Neural crest cell (in vitro differentiated cells): ENCODE results near the gene EDEM2. TPM values are rescaled to one million over a fixed set of nuclear protein-coding genes. Genes with fewer than 3 reads are reported as not detected.

Experiments used
- DNase-seq: peaks from one replicate; pipeline ENCODE4 v3.0.0; 2021; ENCODE audit warnings: low read depth, mixed read lengths, low spot score
- H3K27ac Mint-ChIP-seq: one replicate; pipeline ENCODE4 v1.8.0; 2021; ENCODE audit warnings: mild to moderate bottlenecking, mixed read lengths; ENCODE audit not compliant: unreplicated experiment
- H3K27me3 Mint-ChIP-seq: 2 replicates; pipeline ENCODE4 v1.8.0; 2021; ENCODE audit warnings: low read depth, mild to moderate bottlenecking, mixed read lengths
- H3K36me3 Mint-ChIP-seq: 2 replicates; pipeline ENCODE4 v1.8.0; 2021; ENCODE audit warnings: low read depth, mild to moderate bottlenecking, mixed read lengths
- H3K4me1 Mint-ChIP-seq: 2 replicates; pipeline ENCODE4 v1.8.0; 2021; ENCODE audit warnings: mixed read lengths
- H3K4me3 Mint-ChIP-seq: one replicate; pipeline ENCODE4 v1.8.0; 2021; ENCODE audit warnings: mild to moderate bottlenecking, mixed read lengths
- H3K9me3 Mint-ChIP-seq: 2 replicates; pipeline ENCODE4 v1.8.0; 2021; ENCODE audit warnings: mixed read lengths
- CTCF ChIP-seq: fragments of 200-600 bp; sonication (generic); conservative IDR thresholded peaks from 2 replicates; pipeline ENCODE4 v1.5.0; 2021; ENCODE audit warnings: antibody characterized with exemption, mild to moderate bottlenecking
- total RNA-seq: library from RNA; stranded (reverse); gene quantifications from 2 replicates; pipeline ENCODE4 v1.2.1, GENCODE V29; 2021

The EDEM2 gene
- total RNA-seq, 1 donor from 2014 or later: 17.9 TPM

- no peak overlapping the region for H3K4me3 Mint-ChIP-seq
- H3K36me3 Mint-ChIP-seq: peaks cover under 1% of the 10 kb centered on the region
- TF ChIP-seq CTCF: no peak
- H3K9me3 Mint-ChIP-seq: no peaks in the 10 kb centered on the region
- no peak overlapping the region for H3K27ac Mint-ChIP-seq
- H3K27me3 Mint-ChIP-seq: no peaks in the 10 kb centered on the region
- H3K4me1 Mint-ChIP-seq: no peaks in the 10 kb centered on the region
- no peak for DNase-seq
These were observed 11.1 kb downstream of the EDEM2 start for GRCh38 chr20:35135867-35136586.

- Mint-ChIP-seq H3K36me3 (peaks cover 6% of the 10 kb centered on the region), H3K4me3 (no peak overlapping the region), H3K27me3 (no peaks in the 10 kb centered on the region), H3K27ac (peak overlapping the region; percentile 35), H3K4me1 (no peaks in the 10 kb centered on the region), H3K9me3 (no peaks in the 10 kb centered on the region)
- no peak for DNase-seq
- no peak for TF ChIP-seq CTCF
These were observed 12.3 kb downstream of the EDEM2 start for GRCh38 chr20:35134880-35135279.

GRCh38 chr20:35134472-35134871 is 12.7 kb downstream of the EDEM2 start:
- no peak for TF ChIP-seq CTCF
- Mint-ChIP-seq H3K4me3 (no peak overlapping the region), H3K27me3 (no peaks in the 10 kb centered on the region), H3K36me3 (peaks cover 6% of the 10 kb centered on the region), H3K27ac (peak overlapping the region; percentile 35), H3K9me3 (no peaks in the 10 kb centered on the region), H3K4me1 (no peaks in the 10 kb centered on the region)
- DNase-seq: no peak

- Mint-ChIP-seq H3K4me1 (no peaks in the 10 kb centered on the region), H3K4me3 (no peak overlapping the region), H3K27ac (no peak overlapping the region), H3K27me3 (no peaks in the 10 kb centered on the region), H3K36me3 (peaks cover 6% of the 10 kb centered on the region), H3K9me3 (no peaks in the 10 kb centered on the region)
- no peak for TF ChIP-seq CTCF
- no peak for DNase-seq
These were observed 13.4 kb downstream of the EDEM2 start for GRCh38 chr20:35133735-35134134.

- H3K4me3 Mint-ChIP-seq: no peak overlapping the region
- no peak overlapping the region for H3K27ac Mint-ChIP-seq
- H3K9me3 Mint-ChIP-seq: no peaks in the 10 kb centered on the region
- peaks cover 6% of the 10 kb centered on the region for H3K36me3 Mint-ChIP-seq
- H3K27me3 Mint-ChIP-seq: no peaks in the 10 kb centered on the region
- DNase-seq: no peak
- no peaks in the 10 kb centered on the region for H3K4me1 Mint-ChIP-seq
- TF ChIP-seq CTCF: no peak
These were observed 14.1 kb downstream of the EDEM2 start for GRCh38 chr20:35133031-35133430.
